Ascending aorta (tissue), 2 donors: ENCODE measurements around the gene ABHD17A. TPM values are rescaled to one million over a fixed set of nuclear protein-coding genes. Genes with fewer than 3 reads are reported as not detected.

ENCODE experiments used
- DNase-seq, 2 donors: peaks; one replicate each; pipeline ENCODE4 v3.0.0-alpha.2; 2019; ENCODE audit warnings: low spot score in 2 of 2
- H3K27ac ChIP-seq, 2 donors: fragments of 200-600 bp; sonication (generic); one replicate each; pipeline ENCODE4 v1.5.1; 2016 to 2017; ENCODE audit warnings: mild to moderate bottlenecking in 1 of 2
- H3K27me3 ChIP-seq: fragments of 200-600 bp; sonication (generic); one replicate; pipeline ENCODE4 v1.5.1; 2017
- H3K36me3 ChIP-seq, 2 donors: fragments of 200-600 bp; sonication (generic); one replicate each; pipeline ENCODE4 v1.5.1; 2016
- H3K4me1 ChIP-seq, 2 donors: fragments of 200-600 bp; sonication (generic); one replicate each; pipeline ENCODE4 v1.5.1; 2016 to 2017; ENCODE audit warnings: mild to moderate bottlenecking in 1 of 2
- H3K4me3 ChIP-seq, 2 donors: fragments of 200-600 bp; sonication (generic); one replicate each; pipeline ENCODE4 v1.5.1; 2016 to 2017; ENCODE audit warnings: mild to moderate bottlenecking in 1 of 2
- H3K9me3 ChIP-seq, 2 donors: fragments of 200-600 bp; sonication (generic); one replicate each; pipeline ENCODE4 v1.5.1; 2016
- intact Hi-C: fragments of 100-400 bp; cut with DNase I; formaldehyde crosslinking; loops from one replicate; pipeline ENCODE4 v1.15.1; 2023
- total RNA-seq: library from RNA; depleted of rRNA; stranded (reverse); fragments of >200 nt; gene quantifications from one replicate; pipeline ENCODE4 v1.1.0, GENCODE V29; 2016
- TF ChIP-seq, protein P1 (sequence below), 3 experiments: fragments of 200-600 bp in 2 of 3; fragments of 450-650 bp in 1 of 3; sonication (generic) in 2 of 3; IDR thresholded peaks; one replicate each; pipeline ENCODE4 v1.5.1; 2016 to 2019; ENCODE audit warnings: antibody characterized with exemption in 3 of 3, mild to moderate bottlenecking in 1 of 3, moderate library complexity in 1 of 3

Gene ABHD17A
- total RNA-seq, 1 donor from 2014 or later = 278 TPM

GRCh38 chr19:1925544-1925943, 40.2 kb upstream of the ABHD17A start:
- TF ChIP-seq, protein P1, sequence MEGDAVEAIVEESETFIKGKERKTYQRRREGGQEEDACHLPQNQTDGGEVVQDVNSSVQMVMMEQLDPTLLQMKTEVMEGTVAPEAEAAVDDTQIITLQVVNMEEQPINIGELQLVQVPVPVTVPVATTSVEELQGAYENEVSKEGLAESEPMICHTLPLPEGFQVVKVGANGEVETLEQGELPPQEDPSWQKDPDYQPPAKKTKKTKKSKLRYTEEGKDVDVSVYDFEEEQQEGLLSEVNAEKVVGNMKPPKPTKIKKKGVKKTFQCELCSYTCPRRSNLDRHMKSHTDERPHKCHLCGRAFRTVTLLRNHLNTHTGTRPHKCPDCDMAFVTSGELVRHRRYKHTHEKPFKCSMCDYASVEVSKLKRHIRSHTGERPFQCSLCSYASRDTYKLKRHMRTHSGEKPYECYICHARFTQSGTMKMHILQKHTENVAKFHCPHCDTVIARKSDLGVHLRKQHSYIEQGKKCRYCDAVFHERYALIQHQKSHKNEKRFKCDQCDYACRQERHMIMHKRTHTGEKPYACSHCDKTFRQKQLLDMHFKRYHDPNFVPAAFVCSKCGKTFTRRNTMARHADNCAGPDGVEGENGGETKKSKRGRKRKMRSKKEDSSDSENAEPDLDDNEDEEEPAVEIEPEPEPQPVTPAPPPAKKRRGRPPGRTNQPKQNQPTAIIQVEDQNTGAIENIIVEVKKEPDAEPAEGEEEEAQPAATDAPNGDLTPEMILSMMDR (IDR thresholded peaks at IDR 0.05) = no peak
- intact Hi-C loops = no loop called here
- Histone ChIP-seq H3K27me3 (no peaks in the 10 kb centered on the region), H3K9me3 (no peaks in the 10 kb centered on the region), H3K27ac (no peak overlapping the region), H3K4me3 (no peak overlapping the region), H3K36me3 (peaks cover 14 to 38% of the 10 kb centered on the region in 2 donors), H3K4me1 (peaks cover 3 to 9% of the 10 kb centered on the region in 2 donors)
- no peak for DNase-seq

GRCh38 chr19:1924320-1924961, 39.1 kb upstream of the ABHD17A start:
- no peak overlapping the region for H3K27ac ChIP-seq
- intact Hi-C loops = no loop called here
- H3K36me3 ChIP-seq = peaks cover 22 to 49% of the 10 kb centered on the region in 2 donors

GRCh38 chr19:1923319-1923718, 38.0 kb upstream of the ABHD17A start:
- Histone ChIP-seq H3K9me3 (no peaks in the 10 kb centered on the region), H3K4me1 (no peaks in the 10 kb centered on the region), H3K36me3 (peaks cover 31 to 59% of the 10 kb centered on the region in 2 donors), H3K27me3 (no peaks in the 10 kb centered on the region), H3K27ac (no peak overlapping the region), H3K4me3 (no peak overlapping the region)
- intact Hi-C loops = no loop called here
- TF ChIP-seq, protein P1 (IDR thresholded peaks at IDR 0.05) = no peak
- no peak for DNase-seq

More at GRCh38 chr19:1924320-1924961, 39.1 kb upstream of the ABHD17A start:
- DNase-seq = no peak
- H3K4me1 ChIP-seq = peaks cover 0 to 3% of the 10 kb centered on the region in 2 donors
- TF ChIP-seq, protein P1 (IDR thresholded peaks at IDR 0.05) = no peak
- H3K27me3 ChIP-seq = no peaks in the 10 kb centered on the region
- H3K4me3 ChIP-seq = no peak overlapping the region
- no peaks in the 10 kb centered on the region for H3K9me3 ChIP-seq

GRCh38 chr19:1922803-1923202, 37.5 kb upstream of the ABHD17A start:
- Histone ChIP-seq H3K36me3 (peaks cover 35 to 64% of the 10 kb centered on the region in 2 donors), H3K4me3 (no peak overlapping the region), H3K27ac (no peak overlapping the region), H3K9me3 (no peaks in the 10 kb centered on the region), H3K27me3 (no peaks in the 10 kb centered on the region), H3K4me1 (no peaks in the 10 kb centered on the region)
- intact Hi-C loops = no loop called here
- DNase-seq = no peak
- TF ChIP-seq, protein P1 (IDR thresholded peaks at IDR 0.05) = no peak

DNA sequence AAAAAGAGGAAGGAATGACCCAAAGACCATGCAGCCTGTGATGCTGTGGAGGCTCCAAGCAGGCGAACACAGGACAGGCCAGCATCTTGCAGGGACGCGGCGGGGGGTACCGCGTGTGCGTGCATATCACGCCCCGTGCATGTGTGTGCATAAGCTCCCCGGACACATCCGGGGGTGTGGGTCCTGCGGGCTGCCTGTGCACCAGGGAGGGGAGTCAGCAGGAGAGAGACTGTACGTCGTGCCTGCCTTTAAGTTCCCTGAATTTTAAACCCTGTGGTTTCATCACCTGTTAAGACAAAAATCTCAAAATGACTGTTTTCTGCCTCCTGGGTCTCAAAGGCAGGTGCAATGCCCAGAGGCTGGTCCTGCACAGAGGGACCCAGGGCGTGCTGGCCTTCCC, 36.5 kb upstream of the ABHD17A start:
- Histone ChIP-seq H3K4me1 (no peaks in the 10 kb centered on the region), H3K4me3 (no peak overlapping the region), H3K27ac (no peak overlapping the region), H3K36me3 (peaks cover 38 to 68% of the 10 kb centered on the region in 2 donors), H3K27me3 (no peaks in the 10 kb centered on the region), H3K9me3 (no peaks in the 10 kb centered on the region)
- intact Hi-C loops = no loop called here
- TF ChIP-seq, protein P1 (IDR thresholded peaks at IDR 0.05) = no peak
- no peak for DNase-seq
